ENCODE measurements around the gene TAB2. TPM values are rescaled to one million over a fixed set of nuclear protein-coding genes. Genes with fewer than 3 reads are reported as not detected.

TAB2 gene
- total and polyA plus RNA-seq, 4 donors, result 22.2 to 68.6 (median 58.9) TPM

DNA sequence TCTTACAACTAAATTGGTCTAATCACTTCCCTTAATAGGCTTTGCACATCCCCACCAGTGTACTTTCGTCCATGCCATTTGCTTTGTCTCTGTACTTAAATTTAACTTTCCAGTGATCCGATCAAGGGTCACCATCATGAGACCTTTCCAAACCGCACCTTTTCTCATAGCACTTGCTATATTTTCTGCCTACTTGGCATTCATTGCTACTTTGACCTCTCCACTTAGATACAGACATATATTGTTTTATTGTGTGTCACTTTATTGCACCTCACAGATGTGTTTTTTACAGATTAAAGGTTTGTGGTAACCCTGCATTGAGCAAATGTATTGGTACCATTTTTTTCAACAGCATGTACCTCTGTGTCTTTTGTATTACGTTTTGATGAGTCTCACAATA, 97.3 kb downstream of the TAB2 start:
- H3K4me1 ChIP-seq (ENCODE audit: control insufficient read depth in 1 of 2, insufficient read depth in 2 of 2, low read length in 2 of 2), result no peaks in the 10 kb centered on the region
- peaks cover 6 to 8% of the 10 kb centered on the region in 2 donors for H3K36me3 ChIP-seq (ENCODE audit: control insufficient read depth in 1 of 2, insufficient read depth in 2 of 2, low read length in 1 of 2)
- DNase-seq (no peak), ATAC-seq (ENCODE audit: low FRiP score) (no peak)
- no peaks in the 10 kb centered on the region for H3K27me3 ChIP-seq (ENCODE audit: control insufficient read depth in 1 of 2, insufficient read depth in 2 of 2, low read length in 1 of 2)
- H3K27ac ChIP-seq (ENCODE audit: low read depth in 1 of 2, low read length in 2 of 2), result no peak overlapping the region
- 90 to 97% methylated on average over 4 of the region's 4 CpGs for WGBS, 2 donors
- H3K9me3 ChIP-seq (ENCODE audit: control insufficient read depth, low read length), result no peaks in the 10 kb centered on the region
- no peak overlapping the region for H3K4me3 ChIP-seq (ENCODE audit: low read length in 2 of 2)
- intact Hi-C loops (cut with DNase I), result no loop called here

DNA sequence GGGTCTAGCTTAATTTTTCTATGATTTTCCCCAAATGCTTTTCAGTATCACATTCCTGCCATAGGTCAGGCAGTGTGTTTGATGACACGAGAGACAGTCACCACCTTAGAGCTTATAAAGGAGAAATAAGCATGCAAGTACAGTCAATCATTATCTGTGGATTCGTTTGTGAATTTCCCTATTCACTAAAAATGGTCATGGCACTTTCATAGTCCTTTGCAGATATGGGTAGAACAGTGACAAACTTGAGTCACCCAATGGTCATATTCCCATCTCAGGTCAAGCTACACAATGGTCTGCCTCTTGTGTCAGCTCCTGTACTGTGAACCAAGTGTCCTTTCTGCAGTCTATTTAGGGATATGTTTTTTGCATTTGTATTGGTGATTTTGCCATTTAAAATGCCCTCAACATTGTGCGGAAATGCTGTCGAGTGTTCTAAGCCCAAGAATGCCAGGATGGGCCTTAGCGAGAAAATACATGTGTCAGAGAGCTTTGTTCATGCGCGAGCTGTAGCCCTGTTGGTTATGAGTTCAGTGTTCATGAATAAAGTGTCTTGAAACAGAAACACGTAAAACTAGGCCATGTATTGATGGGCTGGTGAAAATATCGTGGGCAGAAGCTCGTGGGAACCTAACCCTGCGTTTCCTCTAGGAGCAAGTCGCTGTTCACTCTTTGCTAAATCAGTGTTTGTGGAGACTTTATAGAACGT, 102.3 kb downstream of the TAB2 start:
- whole genome bisulfite sequencing, 2 donors, result 90 to 91% methylated on average over 13 of the region's 13 CpGs
- intact Hi-C loops (cut with DNase I), result loop anchor here in 1 of 2 donors (5.0 kb wide), 1 partner anchor 103 kb away; the partner anchor contains the start of gene TAB2
- ATAC-seq (ENCODE audit: low FRiP score) (no peak), DNase-seq (no peak)
- H3K27me3 ChIP-seq (ENCODE audit: control insufficient read depth in 1 of 2, insufficient read depth in 2 of 2, low read length in 1 of 2), result no peaks in the 10 kb centered on the region
- no peaks in the 10 kb centered on the region for H3K36me3 ChIP-seq (ENCODE audit: control insufficient read depth in 1 of 2, insufficient read depth in 2 of 2, low read length in 1 of 2)
- H3K4me3 ChIP-seq (ENCODE audit: low read length in 2 of 2), result no peak overlapping the region
- H3K4me1 ChIP-seq (ENCODE audit: control insufficient read depth in 1 of 2, insufficient read depth in 2 of 2, low read length in 2 of 2), result no peaks in the 10 kb centered on the region
- no peaks in the 10 kb centered on the region for H3K9me3 ChIP-seq (ENCODE audit: control insufficient read depth, low read length)
- H3K27ac ChIP-seq (ENCODE audit: low read depth in 1 of 2, low read length in 2 of 2), result no peak overlapping the region

DNA sequence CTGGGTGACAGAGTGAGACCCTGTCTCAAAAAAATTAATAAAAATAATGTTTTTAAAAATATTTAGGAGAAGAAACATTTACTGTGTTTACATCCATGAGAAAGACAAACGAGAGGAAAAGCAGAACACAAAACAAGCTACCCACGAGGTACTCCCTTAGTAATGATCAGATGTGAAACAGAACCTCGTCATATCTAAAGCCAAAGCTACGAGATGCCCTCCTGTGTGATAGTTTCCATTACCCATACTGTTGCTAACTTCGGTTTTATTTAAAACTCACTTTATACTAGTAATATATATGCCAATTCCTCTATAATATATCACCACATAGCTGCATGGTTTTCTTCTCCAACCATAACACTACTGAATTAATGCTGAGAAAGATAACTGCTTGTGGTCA, 103.6 kb downstream of the TAB2 start:
- Histone ChIP-seq H3K36me3 (ENCODE audit: control insufficient read depth in 1 of 2, insufficient read depth in 2 of 2, low read length in 1 of 2) (no peaks in the 10 kb centered on the region), H3K27ac (ENCODE audit: low read depth in 1 of 2, low read length in 2 of 2) (no peak overlapping the region), H3K4me1 (ENCODE audit: control insufficient read depth in 1 of 2, insufficient read depth in 2 of 2, low read length in 2 of 2) (no peaks in the 10 kb centered on the region), H3K9me3 (ENCODE audit: control insufficient read depth, low read length) (no peaks in the 10 kb centered on the region), H3K27me3 (ENCODE audit: control insufficient read depth in 1 of 2, insufficient read depth in 2 of 2, low read length in 1 of 2) (no peaks in the 10 kb centered on the region), H3K4me3 (ENCODE audit: low read length in 2 of 2) (no peak overlapping the region)
- intact Hi-C loops (cut with DNase I), result loop anchor here in 1 of 2 donors (5.0 kb wide), 1 partner anchor 104 kb away; the partner anchor contains the start of gene TAB2
- 76 to 77% methylated on average over 5 of the region's 5 CpGs for WGBS, 2 donors
- DNase-seq (no peak), ATAC-seq (ENCODE audit: low FRiP score) (no peak)

DNA sequence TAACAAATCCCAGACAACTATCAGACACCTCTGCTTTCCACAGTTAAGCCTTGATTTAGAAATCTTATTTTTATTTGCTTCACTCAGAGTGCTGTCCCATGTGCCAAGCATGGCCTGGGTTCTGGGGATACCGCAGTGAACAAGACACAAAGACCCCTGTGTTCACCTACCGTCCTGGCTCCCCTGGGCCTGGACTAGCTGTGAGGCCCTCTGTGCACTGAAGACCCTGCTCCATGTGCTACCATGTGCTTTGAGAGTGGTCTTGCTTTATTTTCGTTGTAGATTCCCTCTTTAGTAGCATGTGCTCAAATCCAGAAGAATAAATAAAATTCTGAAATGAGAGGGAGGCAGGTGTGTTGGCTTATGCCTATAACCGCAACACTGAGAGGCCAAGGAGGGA, 105.1 kb downstream of the TAB2 start:
- Histone ChIP-seq H3K27ac (ENCODE audit: low read depth in 1 of 2, low read length in 2 of 2) (no peak overlapping the region), H3K27me3 (ENCODE audit: control insufficient read depth in 1 of 2, insufficient read depth in 2 of 2, low read length in 1 of 2) (no peaks in the 10 kb centered on the region), H3K36me3 (ENCODE audit: control insufficient read depth in 1 of 2, insufficient read depth in 2 of 2, low read length in 1 of 2) (no peaks in the 10 kb centered on the region), H3K4me1 (ENCODE audit: control insufficient read depth in 1 of 2, insufficient read depth in 2 of 2, low read length in 2 of 2) (no peaks in the 10 kb centered on the region), H3K4me3 (ENCODE audit: low read length in 2 of 2) (no peak overlapping the region), H3K9me3 (ENCODE audit: control insufficient read depth, low read length) (no peaks in the 10 kb centered on the region)
- DNase-seq, result no peak
- intact Hi-C loops (cut with DNase I), result loop anchor here in 1 of 2 donors (5.0 kb wide), 1 partner anchor 105 kb away; the partner anchor contains the start of gene TAB2
- no peak for ATAC-seq (ENCODE audit: low FRiP score)
- WGBS, 2 donors, result 92% methylated on average over 4 of the region's 4 CpGs

DNA sequence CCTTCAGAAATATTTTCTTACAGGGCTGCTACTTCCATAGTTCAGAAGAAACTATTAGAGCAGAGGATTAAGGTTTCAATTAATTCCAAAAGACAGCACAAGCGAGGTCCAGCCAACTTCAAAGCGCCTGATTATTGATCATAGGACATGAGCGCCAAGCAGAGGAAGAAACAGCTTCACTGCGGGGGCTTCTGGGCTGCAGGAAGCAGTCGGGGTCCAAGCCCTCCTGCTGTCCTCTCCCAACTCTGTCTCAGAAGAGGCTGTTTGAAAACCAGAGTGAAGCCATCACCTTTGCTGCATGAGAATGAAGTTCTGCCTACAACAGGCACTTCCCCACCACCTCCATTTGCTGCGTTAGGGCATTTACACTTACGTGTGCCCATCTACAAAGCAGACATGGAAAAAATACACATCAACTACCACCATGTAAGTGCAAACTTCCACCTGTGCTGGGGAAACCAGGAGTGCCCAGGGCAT, 106.5 kb downstream of the TAB2 start:
- 27 to 28% methylated on average over 7 of the region's 7 CpGs for WGBS, 2 donors
- ATAC-seq (ENCODE audit: low FRiP score) (no peak), DNase-seq (no peak)
- no peak overlapping the region for H3K27ac ChIP-seq (ENCODE audit: low read depth in 1 of 2, low read length in 2 of 2)
- no peaks in the 10 kb centered on the region for H3K9me3 ChIP-seq (ENCODE audit: control insufficient read depth, low read length)
- H3K27me3 ChIP-seq (ENCODE audit: control insufficient read depth in 1 of 2, insufficient read depth in 2 of 2, low read length in 1 of 2), result no peaks in the 10 kb centered on the region
- no peak overlapping the region for H3K4me3 ChIP-seq (ENCODE audit: low read length in 2 of 2)
- no peaks in the 10 kb centered on the region for H3K36me3 ChIP-seq (ENCODE audit: control insufficient read depth in 1 of 2, insufficient read depth in 2 of 2, low read length in 1 of 2)
- intact Hi-C loops (cut with DNase I), result loop anchor here in 1 of 2 donors (2.0 to 5.0 kb wide), 2 partner anchors 107 to 341 kb away; partner anchors contain the start of gene TAB2
- no peaks in the 10 kb centered on the region for H3K4me1 ChIP-seq (ENCODE audit: control insufficient read depth in 1 of 2, insufficient read depth in 2 of 2, low read length in 2 of 2)

DNA sequence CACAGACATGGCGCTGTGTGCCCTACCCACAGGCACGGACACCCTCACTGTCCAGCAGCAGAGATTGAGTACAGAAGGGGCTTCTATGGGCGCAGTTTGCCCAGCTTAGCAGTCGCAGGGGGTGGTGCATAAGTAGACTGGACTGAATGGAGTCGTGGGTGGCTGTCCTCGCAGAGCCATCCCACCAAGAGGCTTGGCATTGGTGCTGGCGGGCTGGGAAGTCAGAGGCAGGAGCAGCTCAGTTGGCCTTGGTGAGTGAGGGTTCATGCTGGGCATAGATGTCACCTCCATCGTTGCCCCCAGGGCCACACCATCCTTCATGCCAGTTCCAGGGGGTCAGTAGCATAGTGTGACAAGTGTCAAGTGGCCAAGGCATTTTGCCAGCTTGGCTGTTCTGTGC, 107.7 kb downstream of the TAB2 start:
- Histone ChIP-seq H3K27ac (ENCODE audit: low read depth in 1 of 2, low read length in 2 of 2) (no peak overlapping the region), H3K4me3 (ENCODE audit: low read length in 2 of 2) (no peak overlapping the region), H3K9me3 (ENCODE audit: control insufficient read depth, low read length) (no peaks in the 10 kb centered on the region), H3K27me3 (ENCODE audit: control insufficient read depth in 1 of 2, insufficient read depth in 2 of 2, low read length in 1 of 2) (no peaks in the 10 kb centered on the region), H3K36me3 (ENCODE audit: control insufficient read depth in 1 of 2, insufficient read depth in 2 of 2, low read length in 1 of 2) (no peaks in the 10 kb centered on the region), H3K4me1 (ENCODE audit: control insufficient read depth in 1 of 2, insufficient read depth in 2 of 2, low read length in 2 of 2) (no peaks in the 10 kb centered on the region)
- WGBS, 2 donors, result 83 to 96% methylated on average over 8 of the region's 8 CpGs
- intact Hi-C loops (cut with DNase I), result loop anchor here in 1 of 2 donors (2.0 kb wide), 1 partner anchor 342 kb away; no protein-coding TSS in a partner anchor
- ATAC-seq (ENCODE audit: low FRiP score), result no peak
- DNase-seq, result no peak

DNA sequence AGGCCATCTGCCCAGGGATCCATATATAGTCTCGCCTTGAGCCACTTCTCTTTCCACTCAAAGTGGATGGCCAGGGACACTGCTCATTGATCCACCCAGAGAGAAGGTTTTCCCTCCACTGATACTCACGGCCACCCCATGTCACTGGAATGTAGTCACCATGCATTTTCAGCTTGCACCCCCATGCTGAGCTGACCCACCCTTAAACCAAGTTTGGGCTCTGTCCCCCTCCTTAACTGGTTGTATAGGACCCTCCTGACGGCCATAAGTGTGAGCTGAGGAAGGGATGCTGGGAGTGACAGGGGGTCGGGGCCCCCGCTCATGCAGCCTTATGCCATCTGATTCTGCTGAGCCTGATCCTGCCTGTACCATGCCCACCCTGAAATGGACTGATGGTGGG, 108.2 kb downstream of the TAB2 start:
- Histone ChIP-seq H3K9me3 (ENCODE audit: control insufficient read depth, low read length) (no peaks in the 10 kb centered on the region), H3K27ac (ENCODE audit: low read depth in 1 of 2, low read length in 2 of 2) (no peak overlapping the region), H3K27me3 (ENCODE audit: control insufficient read depth in 1 of 2, insufficient read depth in 2 of 2, low read length in 1 of 2) (no peaks in the 10 kb centered on the region), H3K4me3 (ENCODE audit: low read length in 2 of 2) (no peak overlapping the region), H3K4me1 (ENCODE audit: control insufficient read depth in 1 of 2, insufficient read depth in 2 of 2, low read length in 2 of 2) (no peaks in the 10 kb centered on the region), H3K36me3 (ENCODE audit: control insufficient read depth in 1 of 2, insufficient read depth in 2 of 2, low read length in 1 of 2) (no peaks in the 10 kb centered on the region)
- no peak for DNase-seq
- intact Hi-C loops (cut with DNase I), result loop anchor here in 1 of 2 donors (2.0 kb wide), 1 partner anchor 343 kb away; no protein-coding TSS in a partner anchor
- no peak for ATAC-seq (ENCODE audit: low FRiP score)
- WGBS, 2 donors, result 97 to 100% methylated on average over 5 of the region's 5 CpGs

DNA sequence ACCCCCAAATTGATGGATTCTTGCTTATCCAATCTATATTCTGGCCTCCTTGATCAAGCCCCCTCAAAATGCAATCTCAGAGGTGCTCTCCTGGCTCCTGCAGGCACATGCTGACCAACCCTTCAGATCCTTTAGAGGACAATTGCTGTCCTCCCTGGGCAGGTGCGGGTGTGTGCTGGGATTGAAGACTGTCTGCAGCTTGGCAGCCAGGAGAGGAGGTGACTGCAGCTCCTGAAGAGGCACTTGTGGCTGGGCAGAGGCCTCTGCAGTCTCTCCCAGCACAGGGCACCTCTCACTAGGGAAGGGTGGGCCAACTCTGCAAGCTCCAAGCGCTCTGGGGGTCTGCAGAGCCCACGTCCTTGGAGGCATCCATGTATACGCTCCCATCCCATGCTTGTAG, 111.1 kb downstream of the TAB2 start:
- 94 to 95% methylated on average over 4 of the region's 4 CpGs for WGBS, 2 donors
- Histone ChIP-seq H3K9me3 (ENCODE audit: control insufficient read depth, low read length) (no peaks in the 10 kb centered on the region), H3K4me3 (ENCODE audit: low read length in 2 of 2) (no peak overlapping the region), H3K27ac (ENCODE audit: low read depth in 1 of 2, low read length in 2 of 2) (no peak overlapping the region), H3K36me3 (ENCODE audit: control insufficient read depth in 1 of 2, insufficient read depth in 2 of 2, low read length in 1 of 2) (no peaks in the 10 kb centered on the region), H3K27me3 (ENCODE audit: control insufficient read depth in 1 of 2, insufficient read depth in 2 of 2, low read length in 1 of 2) (no peaks in the 10 kb centered on the region), H3K4me1 (ENCODE audit: control insufficient read depth in 1 of 2, insufficient read depth in 2 of 2, low read length in 2 of 2) (no peaks in the 10 kb centered on the region)
- DNase-seq (no peak), ATAC-seq (ENCODE audit: low FRiP score) (no peak)
- intact Hi-C loops (cut with DNase I), result no loop called here
